HepG2 (cell line): Measurements from ENCODE around the gene RHOBTB3. TPM values are rescaled to one million over a fixed set of nuclear protein-coding genes. Genes with fewer than 3 reads are reported as not detected.
A peak's percentile ranks its signal among the peaks of the same experiment; 100 is the strongest.

Source experiments
- ATAC-seq: fragments of 200-7000 bp; cut with Tn5 transposase; 3 replicates; pipeline ENCODE4 v1.9.1; 2020; ENCODE audit warnings: mild to moderate bottlenecking, moderate library complexity
- BruUV-seq: library from RNA; stranded (reverse); fragments of 400-500 nt; replicated peaks from 2 replicates; lab custom pipeline; 2021; lab: Mats Ljungman, UMichigan
- CTCF ChIA-PET: fragments of 300-600 bp; formaldehyde crosslinking; extraction: SDS; loops from one replicate; lab custom pipeline; 2021; ENCODE audit warnings: low total read pairs, inconsistent platforms, low intra/inter-chr PET ratio; lab: Yijun Ruan, JAX
- POLR2A ChIA-PET: fragments of 350-600 bp; sonication (Branson Sonifier 250); formaldehyde crosslinking; loops from one replicate; lab custom pipeline; 2020; ENCODE audit warnings: antibody characterized with exemption, inconsistent platforms; lab: Yijun Ruan, JAX
- DNase-seq: peaks from one replicate; pipeline ENCODE4 v3.0.0-alpha.2; 2015; ENCODE audit warnings: low spot score
- FAIRE-seq: peaks from 3 replicates; lab custom pipeline; 2011; peaks lifted over from hg19 to GRCh38; lab: Jason Lieb, UNC
- H2AFZ ChIP-seq: one replicate; pipeline ENCODE4 v1.6.1; 2011; ENCODE audit warnings: low read length, inconsistent platforms
- H3K27ac ChIP-seq: fragments of 300-600 bp; 3 replicates; pipeline ENCODE4 v1.8.0; 2011; ENCODE audit warnings: mixed run types, mild to moderate bottlenecking, mixed read lengths, low read length, inconsistent platforms; ENCODE audit not compliant: insufficient read depth; ENCODE audit errors: extremely low read length
- H3K27me3 ChIP-seq, 2 experiments: fragments of 200-600 bp in 1 of 2; 2 replicates in 1 of 2; 3 replicates in 1 of 2; pipeline versions ENCODE4 v1.6.0 to v1.8.0; 2011; ENCODE audit warnings: low read length in 2 of 2, mild to moderate bottlenecking in 2 of 2, moderate library complexity in 2 of 2, inconsistent platforms in 1 of 2; ENCODE audit not compliant: insufficient read depth in 2 of 2, control insufficient read depth in 1 of 2
- H3K36me3 ChIP-seq, 2 experiments: fragments of 200-600 bp in 1 of 2; replicated peaks in 1 of 2; 2 replicates in 1 of 2; 3 replicates in 1 of 2; pipeline versions ENCODE4 v1.5.1 to v1.8.0; 2011; ENCODE audit warnings: low read length in 2 of 2, inconsistent platforms in 1 of 2; ENCODE audit not compliant: insufficient read depth in 2 of 2, control insufficient read depth in 1 of 2
- H3K4me1 ChIP-seq: 2 replicates; pipeline ENCODE4 v1.5.1; 2012; ENCODE audit warnings: low read length, inconsistent platforms; ENCODE audit not compliant: insufficient read depth
- H3K4me2 ChIP-seq: 2 replicates; pipeline ENCODE4 v1.6.0; 2011; ENCODE audit warnings: low read depth, low read length, inconsistent platforms
- H3K4me3 ChIP-seq, 3 experiments: fragments of 200-600 bp in 1 of 3; sonication (generic), shearing (Covaris generic) in 1 of 3; replicated peaks in 1 of 3; 2 replicates each; pipeline ENCODE4 v1.5.1; 2011 to 2016; ENCODE audit warnings: low read length in 3 of 3, inconsistent platforms in 2 of 3, low read depth in 2 of 3, mild to moderate bottlenecking in 2 of 3, control low read depth in 1 of 3, mixed read lengths in 1 of 3; ENCODE audit not compliant: insufficient read depth in 1 of 3
- H3K79me2 ChIP-seq: one replicate; pipeline ENCODE4 v1.6.1; 2011; ENCODE audit warnings: low read length, inconsistent platforms; ENCODE audit not compliant: insufficient read depth
- H3K9ac ChIP-seq: 2 replicates; pipeline ENCODE4 v1.6.0; 2011; ENCODE audit warnings: mild to moderate bottlenecking, low read depth, low read length, inconsistent platforms; ENCODE audit not compliant: insufficient read depth
- H3K9me3 ChIP-seq: 2 replicates; pipeline ENCODE4 v1.5.1; 2012; ENCODE audit warnings: mild to moderate bottlenecking, low read length
- H4K20me1 ChIP-seq: 2 replicates; pipeline ENCODE4 v1.6.0; 2011; ENCODE audit warnings: inconsistent platforms, mild to moderate bottlenecking, low read length, moderate library complexity; ENCODE audit not compliant: insufficient read depth
- CREB1 ChIP-seq, 2 experiments: fragments of 450-650 bp in 1 of 2; IDR thresholded peaks; 2 replicates each; pipeline ENCODE4 v1.6.1; 2016 to 2017; ENCODE audit warnings: control low read depth in 1 of 2, mild to moderate bottlenecking in 1 of 2, missing compliant biosample characterization in 1 of 2, missing genetic modification characterization in 1 of 2
- FIP1L1 ChIP-seq: fragments of 200-400 bp; formaldehyde crosslinking; IDR thresholded peaks from 2 replicates; pipeline ENCODE4 v1.6.1; 2018; ENCODE audit warnings: low read depth, mild to moderate bottlenecking, low read length, moderate library complexity, borderline replicate concordance; ENCODE audit not compliant: insufficient read depth
- JUND ChIP-seq: sonication (generic); formaldehyde crosslinking; IDR thresholded peaks from 2 replicates; pipeline ENCODE4 v1.8.0; 2022; ENCODE audit warnings: mild to moderate bottlenecking, missing genetic modification reagents
- NR2F1 ChIP-seq, 2 experiments: fragments of 450-650 bp in 1 of 2; formaldehyde crosslinking in 1 of 2; IDR thresholded peaks; 2 replicates each; pipeline versions ENCODE4 v1.5.0 to v1.6.1; 2016 to 2020; ENCODE audit warnings: mild to moderate bottlenecking in 1 of 2, missing compliant biosample characterization in 1 of 2, missing genetic modification reagents in 1 of 2, moderate library complexity in 1 of 2
- ZBTB21 ChIP-seq: sonication (generic); formaldehyde crosslinking; IDR thresholded peaks from 2 replicates; pipeline ENCODE4 v1.4.0; 2020; ENCODE audit warnings: missing genetic modification reagents
- WGBS: methylation state at CpG from one replicate; pipeline ENCODE4 v1.1.6; 2017; ENCODE audit warnings: low lambda C conversion rate; 5-methylcytosine and 5-hydroxymethylcytosine counted together
- in situ Hi-C: cut with HindIII; loops from 2 replicates; pipeline ENCODE4 v1.10.0; 2017; ENCODE audit warnings: low pct_unique_long_range_greater_than_20kb; ENCODE audit not compliant: extremely low pct_ligation_motif_present
- intact Hi-C: fragments of 100-400 bp; cut with micrococcal nuclease; formaldehyde crosslinking; loops from one replicate; pipeline ENCODE4 v1.10.0; 2022; ENCODE audit not compliant: unreplicated experiment
- polyA plus RNA-seq, 8 experiments: library from polyadenylated mRNA; depleted of rRNA in 3 of 8; stranded (reverse) in 7 of 8; unstranded in 1 of 8; fragments of >200 nt; fragmentation: Illumina TruSeq in 4 of 8; extraction: Trizol in 4 of 8; gene quantifications; 2 replicates each; pipeline versions ENCODE4 v1.2.1 to v1.2.3, GENCODE V29; 2011 to 2016; ENCODE audit warnings: low read depth in 4 of 8, missing spikeins in 1 of 8, mixed read lengths in 1 of 8; ENCODE audit not compliant: insufficient read depth in 1 of 8
- total RNA-seq, 5 experiments: library from RNA; depleted of rRNA; stranded (reverse); fragments of >200 nt; fragmentation: Illumina TruSeq; extraction: Trizol; gene quantifications; 2 replicates each; pipeline ENCODE4 v1.2.3, GENCODE V29; 2016; ENCODE audit warnings: low read depth in 1 of 5
- TF ChIP-seq, protein P1 (sequence below): sonication (generic); formaldehyde crosslinking; IDR thresholded peaks from 2 replicates; pipeline ENCODE4 v1.4.0; 2020; ENCODE audit warnings: missing genetic modification reagents
- TF ChIP-seq, protein P2 (sequence below): sonication (generic); formaldehyde crosslinking; IDR thresholded peaks from 2 replicates; pipeline ENCODE4 v1.5.0; 2020; ENCODE audit warnings: missing genetic modification reagents
- TF ChIP-seq, protein P3 (sequence below): sonication (generic); formaldehyde crosslinking; IDR thresholded peaks from 2 replicates; pipeline ENCODE4 v1.5.0; 2020; ENCODE audit warnings: mild to moderate bottlenecking, missing genetic modification reagents

Gene RHOBTB3
- total and polyA plus RNA-seq, 2 of the 13 experiments (the other 11 are each of a cell fraction or from before 2014, with no cell fraction given), result 31.6 to 35.4 TPM

DNA sequence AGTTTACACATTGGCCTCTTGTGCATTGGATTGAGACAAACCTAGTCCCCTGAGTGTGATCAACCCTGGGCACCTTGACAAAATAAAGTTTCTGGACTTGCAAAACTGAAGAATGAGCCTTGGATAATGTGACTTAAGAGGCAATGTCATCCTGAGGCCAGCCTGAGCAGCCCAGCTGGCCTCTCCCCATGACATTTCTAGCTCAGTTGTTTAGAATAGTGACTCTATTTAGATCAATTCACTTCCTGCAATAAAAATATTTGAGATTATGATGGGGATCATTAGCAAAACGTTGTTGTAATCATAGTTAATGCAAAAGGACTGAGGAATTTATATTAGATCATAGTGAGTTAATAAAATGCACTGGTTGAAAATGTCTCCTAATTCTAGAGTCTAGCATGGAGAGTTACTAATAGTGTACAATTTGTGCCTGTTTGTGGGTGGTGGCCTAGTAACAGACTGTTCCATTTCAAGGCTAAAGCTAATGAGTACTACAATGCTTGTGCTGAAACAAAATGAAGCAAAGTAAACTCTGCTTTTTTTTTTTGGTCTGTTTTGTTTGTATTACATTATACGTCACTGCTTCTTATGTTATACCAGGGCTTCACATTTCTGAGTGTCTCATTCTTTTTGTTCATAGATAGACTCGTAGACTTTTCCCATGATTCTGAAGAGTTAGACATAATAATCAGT lies 10.9 kb upstream of the RHOBTB3 start:
- no peaks in the 10 kb centered on the region for H3K36me3 ChIP-seq
- 9% methylated on average over 3 of the region's 3 CpGs for WGBS
- no peak for TF ChIP-seq ZBTB21 (CRISPR knock-in tag)
- TF ChIP-seq FIP1L1, result no peak
- TF ChIP-seq CREB1 (IDR thresholded peaks at IDR 0.05), result peak; percentile 40; the same call in 1 of the 2 replicates
- TF ChIP-seq CREB1 (CRISPR knock-in tag; IDR thresholded peaks at IDR 0.05), result no peak
- TF ChIP-seq, protein P1, sequence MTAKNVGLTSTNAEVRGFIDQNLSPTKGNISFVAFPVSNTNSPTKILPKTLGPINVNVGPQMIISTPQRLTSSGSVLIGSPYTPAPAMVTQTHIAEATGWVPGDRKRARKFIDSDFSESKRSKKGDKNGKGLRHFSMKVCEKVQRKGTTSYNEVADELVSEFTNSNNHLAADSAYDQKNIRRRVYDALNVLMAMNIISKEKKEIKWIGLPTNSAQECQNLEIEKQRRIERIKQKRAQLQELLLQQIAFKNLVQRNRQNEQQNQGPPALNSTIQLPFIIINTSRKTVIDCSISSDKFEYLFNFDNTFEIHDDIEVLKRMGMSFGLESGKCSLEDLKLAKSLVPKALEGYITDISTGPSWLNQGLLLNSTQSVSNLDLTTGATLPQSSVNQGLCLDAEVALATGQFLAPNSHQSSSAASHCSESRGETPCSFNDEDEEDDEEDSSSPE (CRISPR knock-in tag), result no peak
- TF ChIP-seq, protein P2, sequence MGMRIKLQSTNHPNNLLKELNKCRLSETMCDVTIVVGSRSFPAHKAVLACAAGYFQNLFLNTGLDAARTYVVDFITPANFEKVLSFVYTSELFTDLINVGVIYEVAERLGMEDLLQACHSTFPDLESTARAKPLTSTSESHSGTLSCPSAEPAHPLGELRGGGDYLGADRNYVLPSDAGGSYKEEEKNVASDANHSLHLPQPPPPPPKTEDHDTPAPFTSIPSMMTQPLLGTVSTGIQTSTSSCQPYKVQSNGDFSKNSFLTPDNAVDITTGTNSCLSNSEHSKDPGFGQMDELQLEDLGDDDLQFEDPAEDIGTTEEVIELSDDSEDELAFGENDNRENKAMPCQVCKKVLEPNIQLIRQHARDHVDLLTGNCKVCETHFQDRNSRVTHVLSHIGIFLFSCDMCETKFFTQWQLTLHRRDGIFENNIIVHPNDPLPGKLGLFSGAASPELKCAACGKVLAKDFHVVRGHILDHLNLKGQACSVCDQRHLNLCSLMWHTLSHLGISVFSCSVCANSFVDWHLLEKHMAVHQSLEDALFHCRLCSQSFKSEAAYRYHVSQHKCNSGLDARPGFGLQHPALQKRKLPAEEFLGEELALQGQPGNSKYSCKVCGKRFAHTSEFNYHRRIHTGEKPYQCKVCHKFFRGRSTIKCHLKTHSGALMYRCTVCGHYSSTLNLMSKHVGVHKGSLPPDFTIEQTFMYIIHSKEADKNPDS (CRISPR knock-in tag), result no peak
- no peak for TF ChIP-seq NR2F1 (CRISPR knock-in tag; IDR thresholded peaks at IDR 0.05)
- TF ChIP-seq JUND (CRISPR knock-in tag), result no peak
- TF ChIP-seq, protein P3, sequence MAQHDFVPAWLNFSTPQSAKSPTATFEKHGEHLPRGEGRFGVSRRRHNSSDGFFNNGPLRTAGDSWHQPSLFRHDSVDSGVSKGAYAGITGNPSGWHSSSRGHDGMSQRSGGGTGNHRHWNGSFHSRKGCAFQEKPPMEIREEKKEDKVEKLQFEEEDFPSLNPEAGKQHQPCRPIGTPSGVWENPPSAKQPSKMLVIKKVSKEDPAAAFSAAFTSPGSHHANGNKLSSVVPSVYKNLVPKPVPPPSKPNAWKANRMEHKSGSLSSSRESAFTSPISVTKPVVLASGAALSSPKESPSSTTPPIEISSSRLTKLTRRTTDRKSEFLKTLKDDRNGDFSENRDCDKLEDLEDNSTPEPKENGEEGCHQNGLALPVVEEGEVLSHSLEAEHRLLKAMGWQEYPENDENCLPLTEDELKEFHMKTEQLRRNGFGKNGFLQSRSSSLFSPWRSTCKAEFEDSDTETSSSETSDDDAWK (CRISPR knock-in tag), result no peak
- H3K9me3 ChIP-seq, result no peaks in the 10 kb centered on the region
- H3K4me2 ChIP-seq, result no peak overlapping the region
- no peak for ATAC-seq
- POLR2A ChIA-PET, result no interaction called here
- H4K20me1 ChIP-seq, result no peaks in the 10 kb centered on the region
- no peaks in the 10 kb centered on the region for H3K79me2 ChIP-seq
- FAIRE-seq, result no peak
- H3K4me1 ChIP-seq, result peaks cover 10% of the 10 kb centered on the region
- no peak overlapping the region for H3K4me3 ChIP-seq
- intact Hi-C loops, result no loop called here
- H3K27ac ChIP-seq, result no peak overlapping the region
- no peak overlapping the region for H2AFZ ChIP-seq
- in situ Hi-C loops, result no loop called here
- CTCF ChIA-PET, result no interaction called here
- no peak for DNase-seq
- peaks cover 0 to 10% of the 10 kb centered on the region in 2 experiments; a peak in 3 of 5 replicates for H3K27me3 ChIP-seq
- BruUV-seq, result no TSS peak
- no peak overlapping the region for H3K9ac ChIP-seq
